ENCODE results near the gene P2RY2. TPM values are rescaled to one million over a fixed set of nuclear protein-coding genes. Genes with fewer than 3 reads are reported as not detected.

P2RY2 gene
- total and polyA plus RNA-seq, 8 donors, result 0.81 to 13.3 (median 1.3) TPM; not detected in 3

GRCh38 chr11:73218830-73219215 lies 742 bp downstream of the P2RY2 start:
- WGBS, 5 donors, result 42 to 49% (median 47%) methylated on average over 8 to 9 of the region's 9 CpGs
- no peak for DNase-seq
- H3K9me3 ChIP-seq, result no peaks in the 10 kb centered on the region
- H3K4me1 ChIP-seq, result peaks cover 9 to 34% (median 24%) of the 10 kb centered on the region in 4 donors
- no peak for TF ChIP-seq CTCF (IDR thresholded peaks at IDR 0.05)
- TF ChIP-seq POLR2AphosphoS5 (IDR thresholded peaks at IDR 0.05), result no peak
- no peak for TF ChIP-seq EP300 (IDR thresholded peaks at IDR 0.05)
- no peak for TF ChIP-seq POLR2A (IDR thresholded peaks at IDR 0.05)
- H3K27ac ChIP-seq, result peak overlapping the region in 2 of 5 donors; percentile 63 to 66
- intact Hi-C loops (cut with DNase I; ENCODE audit: low total_unique reads), result no loop called here
- H3K27me3 ChIP-seq, result peaks cover 0 to 24% (median 10%) of the 10 kb centered on the region in 3 donors
- no peaks in the 10 kb centered on the region for H3K36me3 ChIP-seq
- peak overlapping the region; percentile 48 to 60 (median 50) for H3K4me3 ChIP-seq

- no peak for DNase-seq
- Histone ChIP-seq H3K27ac (no peak overlapping the region), H3K4me3 (peak overlapping the region in 1 of 4 donors; percentile 50), H3K27me3 (peaks cover 0 to 24% (median 10%) of the 10 kb centered on the region in 3 donors), H3K9me3 (no peaks in the 10 kb centered on the region), H3K36me3 (no peaks in the 10 kb centered on the region), H3K4me1 (peaks cover 9 to 34% (median 24%) of the 10 kb centered on the region in 4 donors)
- WGBS, 5 donors, result 82 to 92% (median 85%) methylated on average over 6 of the region's 6 CpGs
- intact Hi-C loops (cut with DNase I; ENCODE audit: low total_unique reads), result no loop called here
- TF ChIP-seq POLR2AphosphoS5 (IDR thresholded peaks at IDR 0.05), result no peak
- TF ChIP-seq EP300 (IDR thresholded peaks at IDR 0.05), result no peak
- no peak for TF ChIP-seq CTCF (IDR thresholded peaks at IDR 0.05)
- no peak for TF ChIP-seq POLR2A (IDR thresholded peaks at IDR 0.05)
Measured at GRCh38 chr11:73219396-73220285, 1.6 kb downstream of the P2RY2 start.

- intact Hi-C loops (cut with DNase I; ENCODE audit: low total_unique reads), result no loop called here
- DNase-seq, result no peak
- Histone ChIP-seq H3K4me3 (no peak overlapping the region), H3K36me3 (no peaks in the 10 kb centered on the region), H3K27ac (no peak overlapping the region), H3K4me1 (peaks cover 9 to 34% (median 24%) of the 10 kb centered on the region in 4 donors), H3K27me3 (peaks cover 0 to 24% (median 10%) of the 10 kb centered on the region in 3 donors), H3K9me3 (no peaks in the 10 kb centered on the region)
- TF ChIP-seq POLR2AphosphoS5 (IDR thresholded peaks at IDR 0.05) (no peak), POLR2A (IDR thresholded peaks at IDR 0.05) (no peak)
- 65 to 100% (median 76%) methylated on average over 1 to 4 of the region's 4 CpGs for WGBS, 5 donors
Measured at GRCh38 chr11:73221451-73221850, 3.4 kb downstream of the P2RY2 start.

GRCh38 chr11:73221996-73222395 lies 3.9 kb downstream of the P2RY2 start:
- DNase-seq, result no peak
- Histone ChIP-seq H3K27ac (no peak overlapping the region), H3K4me1 (peaks cover 9 to 30% (median 23%) of the 10 kb centered on the region in 4 donors), H3K36me3 (no peaks in the 10 kb centered on the region), H3K4me3 (no peak overlapping the region), H3K9me3 (no peaks in the 10 kb centered on the region), H3K27me3 (peaks cover 0 to 24% (median 10%) of the 10 kb centered on the region in 3 donors)
- intact Hi-C loops (cut with DNase I; ENCODE audit: low total_unique reads), result no loop called here
- WGBS, 5 donors, result 88 to 95% (median 90%) methylated on average over 5 of the region's 5 CpGs
- TF ChIP-seq EP300 (IDR thresholded peaks at IDR 0.05), result no peak
- TF ChIP-seq POLR2A (IDR thresholded peaks at IDR 0.05), result no peak
- no peak for TF ChIP-seq POLR2AphosphoS5 (IDR thresholded peaks at IDR 0.05)
- TF ChIP-seq CTCF (IDR thresholded peaks at IDR 0.05), result no peak
